Mucosa of stomach (tissue), 1 donor: ENCODE measurements around the gene OR10H3.
"Not testable (repeated sequence)": the region's sequence is repeated elsewhere in the genome, so short reads cannot be mapped to it uniquely, and the experiment has no call there.

Experiments used
- H3K27me3 ChIP-seq: one replicate; pipeline ENCODE4 v1.7.0; 2013; ENCODE audit warnings: mild to moderate bottlenecking, low read length; ENCODE audit not compliant: control insufficient read depth, insufficient read depth
- H3K36me3 ChIP-seq: one replicate; pipeline ENCODE4 v1.7.0; 2013; ENCODE audit warnings: low read length; ENCODE audit not compliant: control insufficient read depth, insufficient read depth
- H3K4me1 ChIP-seq: one replicate; pipeline ENCODE4 v1.7.0; 2013; ENCODE audit warnings: mild to moderate bottlenecking, low read length; ENCODE audit not compliant: control insufficient read depth, insufficient read depth
- H3K4me3 ChIP-seq: one replicate; pipeline ENCODE4 v1.7.0; 2013; ENCODE audit warnings: low read length
- H3K9ac ChIP-seq: one replicate; pipeline ENCODE4 v1.7.0; 2013; ENCODE audit warnings: mild to moderate bottlenecking, low read length, moderate library complexity
- H3K9me3 ChIP-seq: one replicate; pipeline ENCODE4 v1.7.0; 2013; ENCODE audit warnings: mild to moderate bottlenecking, low read length, moderate library complexity; ENCODE audit not compliant: control insufficient read depth
- donor health status: Pancreatic carcinoma.

OR10H3 gene

DNA sequence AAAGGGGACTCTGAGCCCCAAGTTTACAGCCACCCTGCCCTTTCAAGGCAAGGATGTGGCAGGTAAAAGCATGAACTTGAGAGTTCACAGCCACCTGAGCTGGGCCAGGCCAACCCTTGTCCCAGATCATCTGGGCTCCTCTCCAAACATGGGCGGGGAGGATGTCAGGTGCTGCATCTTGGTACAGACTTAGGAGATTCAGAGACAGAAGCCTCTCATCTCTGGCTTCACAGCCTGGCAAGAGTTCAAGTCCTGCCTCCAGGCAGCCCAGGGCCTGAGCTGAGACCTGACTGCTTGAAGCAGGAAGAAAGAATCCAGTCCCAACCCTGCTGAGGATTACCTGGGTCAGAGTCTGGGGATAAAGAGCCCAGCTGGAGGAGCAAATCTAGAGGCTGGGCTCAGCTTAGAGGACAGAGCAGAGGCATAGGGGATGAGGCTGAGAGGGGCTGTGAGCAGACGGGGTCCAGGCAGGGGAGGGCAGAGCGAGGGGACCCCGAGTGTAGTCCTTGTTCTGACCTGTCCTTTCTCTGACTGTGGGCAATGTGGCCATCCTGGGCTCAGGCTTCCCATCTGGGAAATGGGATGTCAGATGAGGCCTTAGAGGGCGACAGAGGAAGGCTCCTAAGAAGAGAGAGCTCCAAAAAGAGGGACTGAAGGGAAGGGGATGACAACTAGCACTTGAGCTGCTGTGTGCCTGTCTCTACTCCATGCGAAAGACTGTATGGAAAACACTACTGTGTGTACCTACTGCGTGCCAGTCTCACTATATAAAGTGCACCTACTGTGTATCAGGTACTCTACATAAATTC, 43.0 kb downstream of the OR10H3 start:
- Histone ChIP-seq H3K36me3 (no peaks in the 10 kb centered on the region), H3K4me3 (no peak overlapping the region), H3K27me3 (no peaks in the 10 kb centered on the region), H3K4me1 (peaks cover 18% of the 10 kb centered on the region), H3K9ac (no peak overlapping the region), H3K9me3 (no peaks in the 10 kb centered on the region)

DNA sequence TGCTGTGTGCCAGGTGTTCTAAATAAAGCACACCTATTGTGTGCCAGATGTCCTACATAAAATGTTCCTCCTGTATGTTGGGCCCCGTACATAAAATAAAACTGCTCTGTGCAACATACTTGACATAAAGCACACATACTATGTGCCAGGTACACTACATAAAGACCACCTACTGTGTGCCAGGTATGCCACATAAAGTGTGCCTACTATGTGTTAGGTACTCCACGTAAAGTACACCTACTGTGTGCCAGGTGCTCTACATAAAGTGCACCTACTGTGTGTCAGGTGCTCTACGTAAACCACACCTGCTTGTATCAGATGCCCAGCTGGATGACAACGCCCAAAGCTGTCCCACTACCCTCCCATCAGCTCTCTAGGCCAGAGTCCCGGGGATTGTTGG, 43.9 kb downstream of the OR10H3 start:
- no peaks in the 10 kb centered on the region for H3K9me3 ChIP-seq
- no peaks in the 10 kb centered on the region for H3K36me3 ChIP-seq
- H3K9ac ChIP-seq: no peak overlapping the region
- H3K27me3 ChIP-seq: no peaks in the 10 kb centered on the region
- peaks cover 18% of the 10 kb centered on the region for H3K4me1 ChIP-seq
- no peak overlapping the region for H3K4me3 ChIP-seq

DNA sequence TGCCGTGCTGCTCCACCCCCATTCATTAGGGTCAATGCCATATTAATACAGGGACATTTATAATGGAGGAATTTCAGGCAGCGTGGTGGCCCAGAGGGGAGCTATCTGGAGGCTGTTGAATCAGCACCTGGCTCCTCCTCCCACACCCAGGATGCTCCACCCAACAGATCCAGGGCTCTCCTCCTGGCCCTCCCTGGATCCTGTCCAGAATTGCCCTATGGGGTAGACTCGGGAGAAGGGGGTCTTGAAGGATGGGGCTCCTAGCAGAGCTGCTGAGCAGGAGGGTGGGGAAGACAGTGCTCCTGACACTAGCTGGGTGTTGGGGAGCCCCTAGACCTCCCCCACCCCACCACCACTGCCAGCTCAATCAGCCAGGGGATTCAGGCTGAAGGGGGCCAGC, 44.4 kb downstream of the OR10H3 start:
- no peak overlapping the region for H3K9ac ChIP-seq
- H3K36me3 ChIP-seq: no peaks in the 10 kb centered on the region
- H3K4me3 ChIP-seq: no peak overlapping the region
- H3K9me3 ChIP-seq: no peaks in the 10 kb centered on the region
- peaks cover 18% of the 10 kb centered on the region for H3K4me1 ChIP-seq
- H3K27me3 ChIP-seq: no peaks in the 10 kb centered on the region

GRCh38 chr19:15782896-15783295, 45.1 kb downstream of the OR10H3 start:
- H3K36me3 ChIP-seq: not testable (repeated sequence)

DNA sequence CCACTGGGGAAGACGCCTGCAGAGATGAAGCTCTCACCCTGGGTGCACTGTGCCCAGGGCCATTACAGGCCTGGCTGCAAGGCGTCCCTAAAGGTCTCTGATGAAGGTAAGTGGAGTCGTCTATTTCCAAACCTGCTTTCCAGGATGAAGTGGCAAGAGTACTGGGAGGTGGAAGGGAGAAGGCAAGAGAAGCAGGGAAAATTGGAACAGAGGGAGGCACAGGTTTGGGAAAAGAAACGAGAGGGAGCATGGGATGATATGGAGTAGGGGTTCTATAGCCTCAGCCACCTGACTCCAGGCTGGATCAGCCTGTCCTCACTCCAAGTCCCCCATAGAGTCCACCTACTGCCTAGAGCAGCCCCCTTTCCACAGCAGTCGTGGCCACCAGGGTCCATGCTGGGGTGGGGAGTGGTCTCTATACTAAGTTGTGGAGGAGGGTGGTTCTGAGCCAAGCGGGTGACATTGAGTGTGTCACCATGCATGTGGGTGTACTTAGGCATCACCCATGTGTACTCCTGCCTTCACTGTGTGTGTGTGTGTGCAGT, 49.9 kb downstream of the OR10H3 start, which contains the start of gene OR10H5:
TSS of gene OR10H5 (plus strand) at position 51 of the 545 bp plus-strand sequence. CDS start 6,388 bp downstream, outside the sequence.
- H3K27me3 ChIP-seq: no peaks in the 10 kb centered on the region
- H3K4me1 ChIP-seq: peaks cover 15% of the 10 kb centered on the region
- H3K9me3 ChIP-seq: no peaks in the 10 kb centered on the region

More at GRCh38 chr19:15782896-15783295, 45.1 kb downstream of the OR10H3 start:
- not testable (repeated sequence) for H3K27me3 ChIP-seq, H3K4me3 ChIP-seq, H3K9ac ChIP-seq, H3K9me3 ChIP-seq
- H3K4me1 ChIP-seq: peaks cover 23% of the 10 kb centered on the region

GRCh38 chr19:15788594-15789270, 50.9 kb downstream of the OR10H3 start:
- no peaks in the 10 kb centered on the region for H3K36me3 ChIP-seq
- no peaks in the 10 kb centered on the region for H3K9me3 ChIP-seq
- no peaks in the 10 kb centered on the region for H3K27me3 ChIP-seq
- H3K9ac ChIP-seq: no peak overlapping the region
- H3K4me3 ChIP-seq: no peak overlapping the region
- H3K4me1 ChIP-seq: peaks cover 15% of the 10 kb centered on the region

More for the DNA sequence above, 49.9 kb downstream of the OR10H3 start, which contains the start of gene OR10H5:
- Histone ChIP-seq H3K4me3 (no peak within 1 kb of the TSS), H3K36me3 (no peaks in the 10 kb centered on the region), H3K9ac (no peak within 1 kb of the TSS)

DNA sequence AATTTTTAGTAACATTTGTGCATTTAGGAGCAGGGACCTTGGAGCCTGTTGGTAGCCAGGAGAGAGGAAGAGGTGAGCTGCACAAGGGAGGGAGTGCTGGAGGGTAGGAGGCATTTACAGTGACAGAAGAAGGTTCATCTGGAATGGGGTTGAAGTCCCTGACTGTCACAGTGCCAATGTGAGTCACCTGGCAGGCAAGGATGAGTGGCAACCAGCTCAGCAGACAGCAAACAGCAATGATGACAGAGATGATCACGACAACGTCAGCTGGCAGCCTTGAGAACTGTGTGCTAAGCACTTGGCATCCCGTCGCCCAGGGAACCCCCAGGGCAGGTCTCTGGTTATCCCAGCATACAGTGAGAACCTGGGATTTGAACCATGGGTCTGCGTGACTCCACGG, 52.3 kb downstream of the OR10H3 start:
- Histone ChIP-seq H3K4me1 (peaks cover 15% of the 10 kb centered on the region), H3K27me3 (no peaks in the 10 kb centered on the region)

More for the DNA sequence above, 52.3 kb downstream of the OR10H3 start:
- no peaks in the 10 kb centered on the region for H3K36me3 ChIP-seq
- H3K9me3 ChIP-seq: no peaks in the 10 kb centered on the region
- H3K9ac ChIP-seq: no peak overlapping the region
- no peak overlapping the region for H3K4me3 ChIP-seq
